GM23338 (cell line): ENCODE measurements around the gene SPATS1.
A peak's percentile ranks its signal among the peaks of the same experiment; 100 is the strongest.

Source experiments
- EZH2 ChIP-seq: fragments of 200-600 bp; sonication (generic); IDR thresholded peaks from one replicate; pipeline ENCODE4 v1.8.0; 2017; ENCODE audit warnings: antibody characterized with exemption, mild to moderate bottlenecking, low read depth; ENCODE audit not compliant: unreplicated experiment
- EZH2phosphoT487 ChIP-seq: fragments of 200-600 bp; sonication (generic); IDR thresholded peaks from one replicate; pipeline ENCODE4 v1.8.1; 2018; ENCODE audit warnings: antibody characterized with exemption; ENCODE audit not compliant: unreplicated experiment
- JUNB ChIP-seq: IDR thresholded peaks from one replicate; pipeline ENCODE4 v1.6.1; 2016; ENCODE audit warnings: antibody characterized with exemption; ENCODE audit not compliant: unreplicated experiment
- POLR2AphosphoS5 ChIP-seq: IDR thresholded peaks from 2 replicates; pipeline ENCODE4 v1.6.1; 2016; ENCODE audit warnings: antibody characterized with exemption, low read depth
- ZNF114 ChIP-seq: fragments of 250-450 bp; sonication (Bioruptor Pico); IDR thresholded peaks from 2 replicates; pipeline ENCODE4 v1.5.0; 2020; ENCODE audit warnings: mild to moderate bottlenecking, moderate library complexity
- TF ChIP-seq, protein P1 (sequence below), 2 experiments: fragments of 200-600 bp in 1 of 2; sonication (generic) in 1 of 2; conservative IDR thresholded peaks; 2 replicates each; pipeline versions ENCODE4 v1.5.1 to v1.6.1; 2016 to 2017; ENCODE audit warnings: antibody characterized with exemption in 2 of 2, low read depth in 2 of 2, mild to moderate bottlenecking in 2 of 2, moderate library complexity in 1 of 2
- TF ChIP-seq, protein P2 (sequence below): IDR thresholded peaks from 2 replicates; pipeline ENCODE4 v1.6.1; 2016; ENCODE audit warnings: antibody characterized with exemption

DNA sequence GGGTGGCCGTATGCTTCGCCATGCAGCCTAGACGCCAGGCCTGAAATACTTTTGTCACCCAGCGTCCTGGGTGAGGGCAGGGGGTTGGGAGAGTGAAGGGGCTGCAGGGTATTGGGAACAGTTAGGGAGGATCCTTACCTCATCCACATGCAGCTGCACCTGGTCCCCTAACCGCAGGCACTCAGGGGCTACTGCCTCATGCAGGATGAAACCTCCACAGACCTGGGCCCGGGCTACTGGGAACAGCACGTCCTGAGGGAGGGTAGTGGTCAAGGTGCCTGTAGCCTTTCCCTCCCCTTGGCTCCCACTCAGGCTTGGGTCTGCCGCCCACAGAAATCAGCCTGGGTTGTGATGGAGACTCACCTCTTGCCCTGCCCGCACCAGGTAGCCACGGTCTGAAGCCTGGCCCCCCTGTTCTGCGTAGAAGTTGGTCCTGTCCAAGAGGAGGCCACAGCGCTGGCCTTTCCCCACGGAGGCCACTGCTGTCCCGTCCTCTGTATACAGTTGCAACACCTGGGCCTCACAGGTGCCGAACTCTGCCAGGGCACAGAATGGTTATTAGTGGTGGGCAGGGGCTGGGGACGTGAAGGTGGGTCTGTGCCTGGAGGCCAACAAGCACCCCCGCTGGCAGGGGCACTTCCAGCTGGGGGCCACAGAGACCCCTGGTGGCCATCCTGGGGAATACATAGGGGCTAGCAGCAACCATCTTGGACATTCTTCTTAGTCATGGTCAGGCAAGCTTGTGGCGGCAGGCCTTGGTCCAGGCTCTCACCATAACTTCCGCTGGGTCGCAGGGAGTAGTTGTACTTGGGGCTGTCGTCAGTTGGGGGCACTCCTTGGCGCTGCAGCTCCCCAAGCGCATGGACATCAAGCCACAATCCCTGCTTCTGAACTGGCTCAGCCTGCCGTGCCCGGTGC, 37.9 kb upstream of the SPATS1 start:
- no peak for TF ChIP-seq POLR2AphosphoS5
- TF ChIP-seq, protein P1, sequence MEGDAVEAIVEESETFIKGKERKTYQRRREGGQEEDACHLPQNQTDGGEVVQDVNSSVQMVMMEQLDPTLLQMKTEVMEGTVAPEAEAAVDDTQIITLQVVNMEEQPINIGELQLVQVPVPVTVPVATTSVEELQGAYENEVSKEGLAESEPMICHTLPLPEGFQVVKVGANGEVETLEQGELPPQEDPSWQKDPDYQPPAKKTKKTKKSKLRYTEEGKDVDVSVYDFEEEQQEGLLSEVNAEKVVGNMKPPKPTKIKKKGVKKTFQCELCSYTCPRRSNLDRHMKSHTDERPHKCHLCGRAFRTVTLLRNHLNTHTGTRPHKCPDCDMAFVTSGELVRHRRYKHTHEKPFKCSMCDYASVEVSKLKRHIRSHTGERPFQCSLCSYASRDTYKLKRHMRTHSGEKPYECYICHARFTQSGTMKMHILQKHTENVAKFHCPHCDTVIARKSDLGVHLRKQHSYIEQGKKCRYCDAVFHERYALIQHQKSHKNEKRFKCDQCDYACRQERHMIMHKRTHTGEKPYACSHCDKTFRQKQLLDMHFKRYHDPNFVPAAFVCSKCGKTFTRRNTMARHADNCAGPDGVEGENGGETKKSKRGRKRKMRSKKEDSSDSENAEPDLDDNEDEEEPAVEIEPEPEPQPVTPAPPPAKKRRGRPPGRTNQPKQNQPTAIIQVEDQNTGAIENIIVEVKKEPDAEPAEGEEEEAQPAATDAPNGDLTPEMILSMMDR (conservative IDR thresholded peaks at IDR 0.05; ENCODE audit: low read depth in 2 of 2): peak; percentile 83 to 88
- TF ChIP-seq, protein P2, sequence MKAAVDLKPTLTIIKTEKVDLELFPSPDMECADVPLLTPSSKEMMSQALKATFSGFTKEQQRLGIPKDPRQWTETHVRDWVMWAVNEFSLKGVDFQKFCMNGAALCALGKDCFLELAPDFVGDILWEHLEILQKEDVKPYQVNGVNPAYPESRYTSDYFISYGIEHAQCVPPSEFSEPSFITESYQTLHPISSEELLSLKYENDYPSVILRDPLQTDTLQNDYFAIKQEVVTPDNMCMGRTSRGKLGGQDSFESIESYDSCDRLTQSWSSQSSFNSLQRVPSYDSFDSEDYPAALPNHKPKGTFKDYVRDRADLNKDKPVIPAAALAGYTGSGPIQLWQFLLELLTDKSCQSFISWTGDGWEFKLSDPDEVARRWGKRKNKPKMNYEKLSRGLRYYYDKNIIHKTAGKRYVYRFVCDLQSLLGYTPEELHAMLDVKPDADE: no peak
- TF ChIP-seq JUNB: no peak
- no peak for TF ChIP-seq EZH2
- TF ChIP-seq EZH2phosphoT487: no peak
- no peak for TF ChIP-seq ZNF114 (CRISPR knock-in tag)
